HUES48 (cell line): Measurements from ENCODE around the gene ZNF566.

ENCODE experiments used
- H3K27ac ChIP-seq: one replicate; pipeline ENCODE4 v1.7.0; 2013; ENCODE audit warnings: low read depth, low read length, inconsistent platforms
- H3K27me3 ChIP-seq: 2 replicates; pipeline ENCODE4 v1.6.1; 2013; ENCODE audit warnings: mild to moderate bottlenecking, low read length; ENCODE audit not compliant: control insufficient read depth, insufficient read depth
- H3K36me3 ChIP-seq: 2 replicates; pipeline ENCODE4 v1.6.1; 2013; ENCODE audit warnings: low read length; ENCODE audit not compliant: control insufficient read depth, insufficient read depth
- H3K4me1 ChIP-seq: 2 replicates; pipeline ENCODE4 v1.6.1; 2013; ENCODE audit warnings: mild to moderate bottlenecking, low read length; ENCODE audit not compliant: control insufficient read depth, insufficient read depth
- H3K4me3 ChIP-seq: 2 replicates; pipeline ENCODE4 v1.5.1; 2013; ENCODE audit warnings: mild to moderate bottlenecking, low read depth, low read length
- H3K9ac ChIP-seq: 2 replicates; pipeline ENCODE4 v1.6.1; 2013; ENCODE audit warnings: mild to moderate bottlenecking, low read depth, low read length, moderate library complexity
- H3K9me3 ChIP-seq: 2 replicates; pipeline ENCODE4 v1.6.1; 2013; ENCODE audit warnings: low read length; ENCODE audit not compliant: control insufficient read depth, insufficient read depth

The ZNF566 gene

DNA sequence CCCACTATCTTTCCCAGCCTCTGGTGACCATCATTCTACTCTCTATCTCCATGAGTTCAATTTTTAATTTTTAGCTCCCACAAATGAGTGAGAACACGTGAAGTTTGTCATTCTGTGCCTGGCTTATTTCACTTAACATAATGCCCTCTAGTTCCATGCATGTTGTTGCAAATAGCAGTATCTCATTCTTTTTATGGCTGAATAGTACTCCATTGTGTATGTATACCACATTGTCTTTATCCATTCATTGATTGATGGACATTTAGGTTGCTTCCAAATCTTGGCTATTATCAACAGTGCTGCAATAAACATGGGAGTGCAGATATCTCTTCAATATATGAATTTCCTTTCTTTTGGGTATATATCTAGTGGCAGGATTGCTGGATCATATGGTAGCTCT, 48.0 kb downstream of the ZNF566 start:
- peaks cover 30% of the 10 kb centered on the region for H3K9me3 ChIP-seq
- no peaks in the 10 kb centered on the region for H3K36me3 ChIP-seq
- no peak overlapping the region for H3K4me3 ChIP-seq
- H3K9ac ChIP-seq: no peak overlapping the region
- no peak overlapping the region for H3K27ac ChIP-seq
- no peaks in the 10 kb centered on the region for H3K27me3 ChIP-seq
- no peaks in the 10 kb centered on the region for H3K4me1 ChIP-seq

DNA sequence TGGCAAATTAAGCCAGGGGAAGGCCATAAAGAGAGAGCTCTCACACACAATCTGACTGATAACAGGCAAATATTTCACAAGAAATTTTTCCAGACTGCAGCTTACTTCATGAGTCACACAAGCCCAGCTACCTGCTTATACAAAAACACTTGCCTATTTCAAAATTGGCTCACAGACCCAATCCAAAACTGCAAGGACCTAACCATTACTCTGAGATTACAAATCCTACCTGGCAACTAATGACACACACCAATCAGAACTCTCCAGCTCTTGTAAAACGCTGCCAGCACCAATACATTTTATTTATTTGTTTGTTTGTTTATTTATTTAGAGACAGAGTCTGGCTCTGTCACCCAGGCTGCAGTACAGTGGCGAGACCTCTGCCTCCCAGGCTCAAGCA, 52.8 kb downstream of the ZNF566 start:
- Histone ChIP-seq H3K4me1 (no peaks in the 10 kb centered on the region), H3K9me3 (peaks cover 12% of the 10 kb centered on the region), H3K36me3 (no peaks in the 10 kb centered on the region), H3K9ac (no peak overlapping the region), H3K27ac (no peak overlapping the region), H3K27me3 (no peaks in the 10 kb centered on the region), H3K4me3 (no peak overlapping the region)

- Histone ChIP-seq H3K4me3 (no peak overlapping the region), H3K9me3 (peaks cover 3% of the 10 kb centered on the region), H3K4me1 (no peaks in the 10 kb centered on the region)
Measured at GRCh38 chr19:36423925-36424324, 65.4 kb downstream of the ZNF566 start.

DNA sequence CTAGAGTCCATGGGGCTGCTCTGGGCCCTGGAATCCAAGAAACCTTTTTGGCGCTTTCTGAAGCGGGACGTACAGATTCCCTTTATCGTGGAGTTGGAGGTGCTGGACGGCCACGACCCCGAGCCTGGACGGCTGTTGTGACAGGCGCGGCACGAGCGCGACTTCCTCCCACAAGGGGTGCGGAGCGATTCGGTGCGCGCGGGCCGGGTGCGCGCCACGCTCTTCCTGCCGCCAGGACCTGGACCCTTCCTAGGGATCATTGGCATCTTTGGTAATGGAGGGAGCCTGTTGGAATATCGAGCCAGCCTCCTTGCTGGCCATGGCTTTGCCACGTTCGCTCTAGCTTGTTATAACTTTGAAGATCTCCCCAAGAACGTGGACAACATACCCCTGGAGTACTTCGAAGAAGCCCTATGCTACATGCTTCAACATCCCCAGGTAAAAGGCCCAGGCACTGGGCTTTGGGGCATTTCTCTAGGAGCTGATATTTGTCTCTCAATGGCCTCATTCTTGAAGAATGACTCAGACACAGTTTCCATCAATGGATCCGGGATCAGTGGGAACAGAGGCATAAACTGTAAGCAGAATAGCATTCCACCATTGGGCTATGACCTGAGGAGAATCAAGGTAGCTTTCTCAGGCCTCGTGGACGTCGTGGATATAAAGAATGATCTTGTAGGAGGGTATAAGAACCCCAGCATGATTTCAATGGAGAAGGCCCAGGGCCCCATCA, 67.4 kb downstream of the ZNF566 start:
- no peaks in the 10 kb centered on the region for H3K4me1 ChIP-seq
- no peak overlapping the region for H3K27ac ChIP-seq
- peaks cover 37% of the 10 kb centered on the region for H3K27me3 ChIP-seq
- H3K36me3 ChIP-seq: no peaks in the 10 kb centered on the region
- peak overlapping the region; percentile 61 for H3K4me3 ChIP-seq
- H3K9ac ChIP-seq: no peak overlapping the region; the same call in 1 of the 2 replicates
- peaks cover 3% of the 10 kb centered on the region; the same call in 1 of the 2 replicates for H3K9me3 ChIP-seq

More at GRCh38 chr19:36423925-36424324, 65.4 kb downstream of the ZNF566 start:
- Histone ChIP-seq H3K9ac (no peak overlapping the region), H3K36me3 (no peaks in the 10 kb centered on the region), H3K27me3 (peaks cover 35% of the 10 kb centered on the region), H3K27ac (no peak overlapping the region)

DNA sequence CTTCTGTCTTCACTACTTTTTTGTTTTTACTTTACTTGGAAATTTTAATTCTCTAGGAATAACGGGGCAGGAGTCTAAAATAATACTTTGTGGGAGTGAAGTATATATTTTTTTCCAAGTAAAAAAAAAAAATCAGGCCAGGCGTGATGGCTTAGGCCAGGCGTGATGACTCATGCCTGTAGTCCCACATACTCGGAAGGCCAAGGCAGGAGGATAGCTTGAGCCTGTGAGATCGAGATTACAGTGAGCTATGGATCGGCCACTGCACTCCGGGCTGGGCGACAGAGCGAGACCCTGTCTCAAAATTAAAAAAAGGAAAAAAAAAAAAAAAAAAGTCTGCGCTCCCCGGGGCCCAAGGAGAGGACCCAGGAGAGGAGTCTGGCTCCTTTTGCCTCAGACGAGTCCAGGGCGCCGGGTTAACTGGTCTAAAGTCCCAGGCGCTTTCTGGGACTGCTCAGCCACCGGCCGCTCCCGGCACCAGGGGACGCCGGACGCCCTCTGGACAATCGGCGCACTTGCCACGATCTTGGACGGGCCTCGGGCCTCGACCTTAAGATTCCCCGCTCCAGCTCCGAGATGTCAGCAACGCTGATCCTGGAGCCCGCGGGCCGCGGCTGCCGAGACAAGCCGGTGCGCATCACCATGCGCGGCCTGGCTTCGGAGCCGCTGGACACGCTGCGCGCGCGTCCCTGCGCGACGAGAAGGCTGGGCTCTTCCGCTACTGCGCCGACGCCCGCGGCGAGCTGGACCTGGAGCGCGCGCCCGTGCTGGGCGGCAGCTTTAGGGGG, 68.2 kb downstream of the ZNF566 start:
- Histone ChIP-seq H3K27me3 (peaks cover 37% of the 10 kb centered on the region), H3K9ac (no peak overlapping the region; the same call in 1 of the 2 replicates), H3K9me3 (peaks cover 3% of the 10 kb centered on the region; the same call in 1 of the 2 replicates), H3K27ac (no peak overlapping the region), H3K4me1 (no peaks in the 10 kb centered on the region), H3K36me3 (no peaks in the 10 kb centered on the region), H3K4me3 (peak overlapping the region; percentile 61)

- Histone ChIP-seq H3K4me3 (peak within 1 kb of the TSS; percentile 72), H3K9ac (peak within 1 kb of the TSS; percentile 59)
Measured at GRCh38 chr19:36418287-36419001, 70.9 kb downstream of the ZNF566 start, which contains the start of gene ZFP82. Gene ZFP82 (minus strand): TSS chr19:36418644. CDS start chr19:36409789, 8,855 bp downstream.

DNA sequence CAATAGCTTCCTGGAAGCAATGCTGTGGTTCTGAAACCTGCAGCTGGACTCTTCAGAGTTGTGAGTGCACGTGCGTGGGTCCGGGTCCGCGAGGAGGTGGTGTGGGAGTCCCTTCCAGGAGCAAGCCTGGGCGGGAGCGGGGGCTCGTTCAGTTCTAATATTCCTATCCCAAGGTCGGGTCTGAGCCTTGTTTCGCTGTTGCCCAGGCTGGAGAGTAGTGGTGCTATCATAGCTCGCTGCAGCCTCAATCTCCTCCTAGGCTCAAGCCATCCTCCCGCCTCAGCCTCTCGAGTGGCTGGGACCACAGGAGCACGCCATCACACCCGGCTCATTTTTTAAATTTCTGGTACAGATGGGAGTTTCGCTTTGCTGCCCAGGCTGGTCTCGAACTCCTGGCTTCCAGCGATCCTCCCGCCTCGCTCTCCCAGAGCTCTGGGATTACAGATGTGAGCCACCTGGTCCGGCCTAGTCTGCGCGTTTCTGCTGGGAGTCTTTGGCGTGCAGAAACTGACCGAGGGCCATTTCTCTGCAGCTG, 71.5 kb downstream of the ZNF566 start:
- H3K4me3 ChIP-seq: peak overlapping the region; percentile 72
- peak overlapping the region; percentile 59 for H3K9ac ChIP-seq
- peaks cover 7% of the 10 kb centered on the region; the same call in 1 of the 2 replicates for H3K36me3 ChIP-seq
- H3K27me3 ChIP-seq: peaks cover 37% of the 10 kb centered on the region
- no peaks in the 10 kb centered on the region for H3K4me1 ChIP-seq
- no peaks in the 10 kb centered on the region for H3K9me3 ChIP-seq
- H3K27ac ChIP-seq: no peak overlapping the region

More at GRCh38 chr19:36418287-36419001, 70.9 kb downstream of the ZNF566 start, which contains the start of gene ZFP82:
- Histone ChIP-seq H3K4me1 (no peaks in the 10 kb centered on the region), H3K9me3 (no peaks in the 10 kb centered on the region), H3K27me3 (peaks cover 37% of the 10 kb centered on the region), H3K27ac (peak within 1 kb of the TSS; percentile 72), H3K36me3 (0 out of 2 replicates have a peak, but pooled peaks cover 6% of the 10 kb centered on the region)

GRCh38 chr19:36409841-36410240, 79.5 kb downstream of the ZNF566 start:
- Histone ChIP-seq H3K4me3 (no peak overlapping the region), H3K27me3 (no peaks in the 10 kb centered on the region), H3K27ac (no peak overlapping the region), H3K4me1 (no peaks in the 10 kb centered on the region), H3K9ac (no peak overlapping the region), H3K36me3 (peaks cover 57% of the 10 kb centered on the region), H3K9me3 (0 out of 2 replicates have a peak, but pooled peaks cover 5% of the 10 kb centered on the region)

DNA sequence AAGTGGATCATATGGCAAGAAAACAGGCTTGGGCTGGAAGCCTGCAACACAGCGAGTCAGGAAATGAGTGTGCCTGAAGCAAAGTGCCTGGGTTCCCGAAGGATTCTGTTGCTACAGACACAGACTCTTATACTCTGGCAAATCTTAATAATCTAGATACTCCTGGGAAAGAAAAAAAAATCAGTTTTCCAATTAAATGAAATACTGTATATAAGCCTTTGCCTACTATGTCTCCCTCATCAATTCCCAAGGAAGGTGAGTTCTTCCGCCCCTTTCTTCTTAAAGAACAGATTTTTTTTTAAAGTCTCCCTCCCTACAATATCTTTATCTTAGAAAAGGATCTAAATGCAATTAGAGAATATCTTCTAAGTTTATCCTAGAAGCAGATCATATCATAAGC, 81.3 kb downstream of the ZNF566 start:
- H3K27me3 ChIP-seq: no peaks in the 10 kb centered on the region
- no peaks in the 10 kb centered on the region for H3K4me1 ChIP-seq
- peaks cover 8% of the 10 kb centered on the region; the same call in 1 of the 2 replicates for H3K9me3 ChIP-seq
- peaks cover 70% of the 10 kb centered on the region for H3K36me3 ChIP-seq
- H3K4me3 ChIP-seq: no peak overlapping the region
- H3K27ac ChIP-seq: no peak overlapping the region
- H3K9ac ChIP-seq: no peak overlapping the region

DNA sequence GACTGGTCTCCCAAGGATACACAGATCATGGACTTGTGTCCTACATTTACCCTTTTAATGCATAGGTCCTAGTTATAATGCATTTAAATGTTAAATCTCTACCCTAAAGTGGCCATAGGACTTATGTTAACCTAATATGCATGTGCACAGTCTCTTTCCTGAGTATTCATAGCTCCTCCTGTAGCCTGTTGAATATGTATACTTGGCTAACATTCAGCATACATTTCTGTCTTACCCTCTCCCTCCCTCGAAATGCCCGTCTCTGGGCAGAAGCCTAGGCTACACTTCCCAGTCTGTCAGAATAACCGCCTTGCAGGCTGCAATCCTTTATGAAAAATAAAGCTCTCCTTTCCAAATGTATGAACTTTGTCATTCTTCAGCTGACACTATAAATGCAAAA, 84.9 kb downstream of the ZNF566 start:
- Histone ChIP-seq H3K27me3 (no peaks in the 10 kb centered on the region), H3K36me3 (peaks cover 84% of the 10 kb centered on the region), H3K27ac (no peak overlapping the region), H3K4me1 (no peaks in the 10 kb centered on the region), H3K9ac (no peak overlapping the region), H3K9me3 (peaks cover 3% of the 10 kb centered on the region; the same call in 1 of the 2 replicates), H3K4me3 (no peak overlapping the region)
